ENCODE results near the gene RPS2.
"Not testable (repeated sequence)": the region's sequence is repeated elsewhere in the genome, so short reads cannot be mapped to it uniquely, and the experiment has no call there.

RPS2 gene

DNA sequence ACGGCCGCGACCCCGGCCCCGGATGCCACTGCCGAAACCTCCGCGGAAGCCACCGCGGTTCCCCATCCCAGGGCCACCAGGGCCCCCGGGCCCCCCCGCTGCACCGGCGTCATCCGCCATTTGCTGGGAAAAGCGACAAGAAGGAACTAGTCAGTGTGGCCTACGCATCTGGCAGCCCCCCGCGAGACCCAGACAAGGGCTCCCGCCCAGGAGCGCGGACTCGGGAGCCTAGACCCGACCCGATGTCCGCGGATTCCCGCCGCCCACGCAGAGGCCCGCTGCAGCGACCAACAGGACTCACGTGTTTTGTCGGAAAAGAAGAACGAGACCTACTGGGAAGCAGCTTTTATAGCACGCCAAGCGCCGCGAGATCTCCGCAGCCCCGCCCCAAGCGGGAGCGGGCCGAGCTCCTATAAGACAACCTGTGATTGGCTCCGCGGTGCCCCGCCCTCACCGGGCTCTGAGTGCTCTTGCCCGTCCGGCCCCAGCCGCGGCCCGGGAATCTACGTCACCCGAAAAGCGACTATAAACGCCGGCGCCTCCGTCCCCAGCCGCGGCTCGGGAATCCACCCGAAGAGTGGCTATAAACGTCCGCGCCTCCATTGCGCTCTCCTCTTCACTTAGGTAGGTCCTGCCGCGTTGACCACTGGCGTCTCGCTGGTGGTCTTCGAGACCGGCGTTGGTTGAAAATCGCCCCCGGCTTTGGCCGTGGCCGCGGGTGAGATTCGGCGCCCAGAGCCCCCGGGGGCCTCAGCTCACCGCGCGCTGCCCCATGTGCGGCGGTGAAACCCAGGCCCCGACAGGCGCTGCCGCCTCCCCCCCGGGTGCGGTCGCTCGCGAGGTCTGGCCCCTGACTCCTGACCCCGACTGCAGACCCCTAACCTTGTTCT lies at the start of gene RPS2:
RPS2 (minus strand) TSS at position 321 of the 890 bp plus-strand sequence; CDS start at position 120, 201 bp downstream.
- TF ChIP-seq POLR2A (IDR thresholded peaks at IDR 0.05; ENCODE audit: low read length) (peak; percentile 99), GATA1 (IDR thresholded peaks at IDR 0.05; ENCODE audit: low read depth, low read length) (no peak)
- DNase-seq = peak; percentile 99

DNA sequence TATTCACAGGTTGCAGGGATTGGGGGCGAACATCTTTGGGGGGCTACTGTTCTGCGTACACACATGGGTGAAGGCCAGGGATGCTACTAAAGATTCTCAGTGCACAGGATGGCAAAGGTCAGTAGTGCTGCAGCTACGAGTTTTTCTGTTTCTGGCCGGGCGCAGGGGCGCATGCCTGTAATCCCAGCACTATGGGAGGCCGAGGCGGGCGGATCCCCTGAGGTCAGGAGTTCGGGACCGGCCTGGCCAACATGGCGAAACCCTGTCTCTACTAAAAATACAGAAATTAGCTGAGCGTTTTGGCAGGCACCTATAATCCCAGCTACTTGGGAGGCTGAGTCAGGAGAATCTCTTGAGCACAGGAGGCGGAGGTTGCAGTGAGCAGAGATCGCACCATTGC lies 48.9 kb upstream of the RPS2 start:
- no peak for DNase-seq
- TF ChIP-seq GATA1 (IDR thresholded peaks at IDR 0.05; ENCODE audit: low read depth, low read length) (no peak), POLR2A (IDR thresholded peaks at IDR 0.05; ENCODE audit: low read length) (no peak)

DNA sequence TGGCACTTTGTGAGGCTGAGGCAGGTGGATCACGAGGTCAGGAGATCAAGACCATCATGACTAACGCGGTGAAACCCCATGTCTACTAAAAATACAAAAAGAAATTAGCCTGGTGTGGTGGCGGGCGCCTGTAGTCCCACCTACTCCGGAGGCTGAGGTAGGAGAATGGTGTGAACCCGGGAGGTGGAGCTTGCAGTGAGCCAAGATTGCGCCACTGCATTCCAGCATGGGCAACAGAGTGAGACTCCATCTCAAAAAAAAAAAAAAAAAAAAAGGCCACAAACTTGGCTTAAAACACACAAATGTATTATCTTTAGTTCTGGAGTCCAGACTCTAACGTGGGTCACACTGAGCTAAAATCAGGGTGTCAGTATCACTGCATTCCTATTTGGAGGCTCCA lies 47.1 kb upstream of the RPS2 start:
- DNase-seq = not testable (repeated sequence)

DNA sequence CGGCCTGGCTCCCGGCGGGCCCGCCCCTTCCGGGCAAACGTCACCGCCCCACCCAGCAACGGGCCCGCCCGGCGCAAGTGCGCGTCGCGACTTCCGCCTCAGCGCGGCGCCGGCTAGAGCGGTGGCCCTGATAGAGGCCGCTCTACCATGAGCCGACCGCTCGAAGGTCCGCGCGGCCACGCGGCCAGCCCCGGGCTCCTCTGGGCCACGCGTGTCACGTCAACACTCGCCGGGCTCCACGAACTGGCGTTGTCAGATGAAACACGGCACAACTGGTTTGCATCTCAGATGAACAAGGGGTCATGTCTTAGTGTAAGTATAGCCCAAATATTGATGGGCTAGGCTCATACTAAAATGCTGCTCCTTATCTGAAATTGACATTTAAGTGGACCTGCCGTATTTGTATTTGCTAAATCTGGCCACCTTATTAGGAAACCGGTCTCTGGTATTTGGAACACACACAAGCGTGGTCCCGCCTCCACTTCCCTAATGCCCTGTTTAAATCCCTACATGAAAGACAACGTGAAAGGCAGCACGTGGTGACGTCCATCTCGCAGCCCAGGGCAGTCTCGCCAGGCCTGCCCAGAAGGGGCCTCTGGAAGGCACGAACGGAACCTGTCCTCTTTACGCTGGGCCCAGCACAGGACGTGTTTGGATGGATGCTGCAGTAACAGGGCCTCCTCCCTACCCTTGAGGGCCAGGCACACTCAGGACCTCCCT lies 45.3 kb upstream of the RPS2 start, which contains the start of gene ZNF598:
ZNF598 (minus strand) TSS at position 31 of the 720 bp plus-strand sequence.
- peak; percentile 91 to 94 for DNase-seq
- no peak for TF ChIP-seq GATA1 (IDR thresholded peaks at IDR 0.05; ENCODE audit: low read depth, low read length)
- TF ChIP-seq POLR2A (IDR thresholded peaks at IDR 0.05; ENCODE audit: low read length) = peak; percentile 94

DNA sequence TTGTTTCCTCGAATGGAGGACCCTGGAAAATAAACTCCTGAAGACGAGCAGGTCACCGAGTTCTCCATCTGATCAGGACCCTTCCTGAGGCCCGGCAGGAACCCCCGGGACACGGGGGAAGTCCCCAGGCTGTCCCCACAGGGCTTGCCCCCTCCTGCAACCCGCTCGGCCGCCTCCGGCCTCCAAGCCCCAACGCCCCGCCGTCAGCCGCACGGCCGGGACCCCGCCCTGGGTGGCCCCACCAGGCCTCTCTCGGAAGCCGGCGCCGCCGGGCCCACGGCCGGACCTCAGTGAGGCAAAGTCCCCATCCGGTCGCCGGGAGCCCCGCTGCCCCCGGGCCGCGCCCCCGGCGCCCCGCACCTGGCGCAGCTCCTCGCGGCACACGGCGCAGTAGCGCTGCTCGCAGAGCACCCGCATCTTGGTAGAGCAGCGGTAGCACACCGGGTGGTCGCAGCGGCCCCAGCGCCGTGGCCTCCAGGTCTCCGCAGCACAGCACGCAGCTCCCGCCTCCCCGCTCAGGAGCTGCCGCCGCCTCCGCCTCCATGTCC lies 44.6 kb upstream of the RPS2 start:
- peak; percentile 67 to 69 for DNase-seq
- TF ChIP-seq POLR2A (IDR thresholded peaks at IDR 0.05; ENCODE audit: low read length) (peak; percentile 32), GATA1 (IDR thresholded peaks at IDR 0.05; ENCODE audit: low read depth, low read length) (no peak)

DNA sequence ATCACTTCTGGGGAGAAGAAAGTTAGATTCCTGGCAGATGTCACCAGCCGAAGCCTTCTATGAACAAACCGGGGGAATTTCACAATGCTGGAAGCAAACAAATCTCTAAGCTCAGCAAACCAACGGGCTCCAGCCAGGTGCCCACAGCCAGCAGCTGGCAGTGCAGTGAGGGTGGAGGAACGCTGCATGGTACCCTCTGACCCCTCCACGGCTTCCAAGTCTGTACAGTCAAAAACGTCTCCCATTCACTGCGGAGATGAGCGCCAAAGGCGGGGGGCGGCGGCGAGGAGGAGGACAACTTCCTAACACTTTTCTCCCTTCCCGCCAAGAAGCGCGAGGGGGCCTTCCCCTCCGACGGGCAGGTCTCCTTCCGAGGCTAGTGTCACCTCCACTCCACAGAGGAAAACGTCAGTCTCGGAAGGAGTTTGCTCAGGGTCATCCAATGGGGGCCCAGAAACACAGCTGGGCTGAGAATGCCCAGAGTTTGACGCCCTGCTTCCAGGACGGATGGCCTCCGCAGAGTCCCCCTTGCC lies 44.1 kb upstream of the RPS2 start:
- TF ChIP-seq GATA1 (IDR thresholded peaks at IDR 0.05; ENCODE audit: low read depth, low read length) (no peak), POLR2A (IDR thresholded peaks at IDR 0.05; ENCODE audit: low read length) (no peak)
- DNase-seq = peak; percentile 58 to 60

DNA sequence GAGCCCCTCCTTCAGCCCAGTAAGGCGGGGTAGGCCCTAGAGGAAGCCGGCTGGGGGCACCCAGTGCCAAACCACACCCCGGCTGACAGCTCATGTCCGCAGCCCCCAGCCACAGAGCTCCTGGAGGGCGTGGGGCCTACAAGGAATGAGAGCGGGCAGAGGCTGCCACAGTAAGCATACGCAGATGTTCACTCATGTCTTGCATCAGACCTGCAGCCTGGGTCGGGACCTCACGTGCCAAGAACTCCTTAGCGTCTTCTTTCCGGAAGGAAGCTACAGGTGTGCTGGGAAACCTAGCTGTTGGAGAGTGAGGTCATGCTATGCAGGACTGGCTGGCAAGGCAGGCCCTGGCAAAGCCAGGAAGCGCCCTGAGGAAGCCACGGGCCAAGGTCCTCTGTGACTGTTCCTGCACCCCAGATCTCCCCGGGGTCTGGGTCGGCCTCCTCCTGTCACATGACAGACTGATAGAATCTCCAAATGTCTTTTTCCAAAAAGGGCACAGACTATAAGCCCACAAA lies 43.4 kb upstream of the RPS2 start:
- TF ChIP-seq POLR2A (IDR thresholded peaks at IDR 0.05; ENCODE audit: low read length) = peak; percentile 36
- no peak for TF ChIP-seq GATA1 (IDR thresholded peaks at IDR 0.05; ENCODE audit: low read depth, low read length)
- DNase-seq = peak; percentile 36 to 49

DNA sequence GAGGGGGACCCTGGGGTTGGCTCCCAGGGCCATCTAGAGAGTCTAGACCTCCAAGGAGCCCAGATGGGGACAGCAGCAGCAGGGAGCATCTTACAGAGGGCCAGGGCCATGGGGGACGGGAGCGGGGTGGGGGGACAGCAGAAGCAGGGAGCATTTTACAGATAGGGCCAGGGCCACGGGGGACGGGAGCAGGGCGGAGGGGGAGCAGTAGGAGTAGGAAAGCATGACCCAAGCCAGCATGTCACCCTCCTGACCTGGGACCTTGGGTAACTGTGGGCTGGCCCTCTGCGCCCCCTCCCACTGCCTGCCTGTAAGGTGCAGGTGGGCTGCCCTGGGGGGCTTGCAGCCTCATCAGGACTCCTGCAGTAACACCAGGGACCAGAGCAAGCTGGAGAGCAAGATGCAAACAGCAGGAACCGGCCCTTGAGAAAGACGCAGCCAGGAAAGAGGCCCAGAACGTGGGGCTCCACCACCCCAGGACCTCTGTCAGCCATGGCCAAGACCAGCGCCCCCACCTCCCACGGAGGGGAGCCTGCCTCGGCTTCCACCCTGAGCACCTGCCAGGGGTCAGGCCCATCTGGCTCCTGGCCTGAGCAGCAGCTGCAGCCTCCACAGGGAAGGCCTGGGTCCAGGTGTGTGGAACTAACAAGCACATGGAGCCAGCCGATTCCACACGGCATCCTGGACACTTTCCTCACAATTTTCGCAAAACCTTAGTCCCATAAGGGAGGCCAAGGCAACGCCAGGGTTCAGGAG lies 42.6 kb upstream of the RPS2 start:
- no peak for TF ChIP-seq GATA1 (IDR thresholded peaks at IDR 0.05; ENCODE audit: low read depth, low read length)
- TF ChIP-seq POLR2A (IDR thresholded peaks at IDR 0.05; ENCODE audit: low read length) = no peak
- DNase-seq = no peak

DNA sequence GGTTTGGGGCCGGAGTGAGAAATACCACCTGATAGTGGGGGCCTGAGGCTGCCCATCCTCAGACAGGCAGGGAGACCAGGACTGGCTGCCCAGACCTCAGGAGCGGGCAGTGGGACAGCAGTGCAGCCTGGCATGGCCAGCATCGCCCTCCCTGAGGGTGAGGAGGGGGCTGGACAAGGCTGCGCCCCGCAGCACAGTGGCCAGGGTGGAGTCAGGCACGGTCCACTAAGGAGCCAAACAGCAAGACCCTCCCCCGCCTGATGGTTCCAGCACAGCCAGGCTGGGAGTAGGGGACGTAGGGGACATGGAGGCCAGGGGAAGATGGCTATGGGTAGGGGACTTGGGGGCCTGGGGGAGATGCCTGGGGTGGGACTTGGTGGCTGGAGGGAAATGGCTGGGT lies 41.7 kb upstream of the RPS2 start:
- no peak for DNase-seq
- TF ChIP-seq POLR2A (IDR thresholded peaks at IDR 0.05; ENCODE audit: low read length) (no peak), GATA1 (IDR thresholded peaks at IDR 0.05; ENCODE audit: low read depth, low read length) (no peak)

DNA sequence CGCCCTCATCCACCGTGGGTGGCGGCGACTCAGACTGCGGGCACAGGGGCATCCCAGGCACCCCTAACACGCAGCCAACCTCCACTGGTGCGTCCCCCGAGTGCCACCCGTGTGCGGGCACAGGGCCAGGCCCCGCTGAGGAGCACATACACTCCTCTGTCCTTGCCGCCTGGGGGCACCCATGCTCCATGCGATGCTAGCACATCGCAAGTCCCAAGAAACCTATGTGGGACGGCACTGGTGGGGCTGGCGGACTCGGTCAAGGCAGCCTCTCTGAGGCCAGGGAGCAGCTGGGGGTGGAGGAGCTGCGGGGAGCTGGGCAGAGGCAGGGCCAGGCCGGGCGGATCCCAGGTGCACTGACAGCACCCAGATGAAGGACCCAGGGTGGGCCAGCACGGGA lies 41.0 kb upstream of the RPS2 start:
- TF ChIP-seq POLR2A (IDR thresholded peaks at IDR 0.05; ENCODE audit: low read length) = no peak
- no peak for DNase-seq

DNA sequence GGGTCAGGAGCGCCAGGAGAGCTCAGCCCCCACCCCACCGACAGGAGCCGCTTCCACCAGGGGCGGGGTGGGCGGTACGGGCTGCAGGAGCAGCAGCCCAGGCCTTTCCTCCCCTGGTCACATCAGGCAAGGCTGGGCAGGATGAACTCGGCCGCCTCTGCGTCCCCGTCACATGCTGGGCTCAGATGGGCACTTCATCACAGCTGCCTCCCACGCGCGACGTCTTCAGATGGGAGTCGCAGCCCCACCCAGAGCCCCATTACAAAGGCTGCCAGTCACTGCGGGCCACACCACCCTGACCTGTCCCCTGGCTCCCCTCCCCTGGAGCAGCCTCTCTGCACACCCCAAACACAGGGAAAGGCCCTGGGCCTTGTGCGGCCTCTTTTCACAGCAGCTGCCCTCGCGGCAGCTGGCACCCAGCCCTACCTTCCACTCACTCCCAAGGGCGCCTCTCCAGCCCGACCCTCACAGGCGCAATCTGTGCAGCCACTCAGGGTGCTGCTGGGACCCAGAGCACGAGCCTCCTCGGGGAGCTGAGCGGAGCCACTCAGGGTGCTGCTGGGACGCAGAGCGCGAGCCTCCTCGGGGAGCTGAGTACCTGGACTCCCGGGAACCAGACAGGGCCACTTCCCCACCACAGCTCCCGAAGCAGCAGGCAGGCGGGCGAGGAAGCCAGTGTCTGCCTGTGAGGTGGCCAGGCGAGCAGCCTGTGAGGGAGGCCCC lies 40.3 kb upstream of the RPS2 start:
- no peak for TF ChIP-seq POLR2A (IDR thresholded peaks at IDR 0.05; ENCODE audit: low read length)
- TF ChIP-seq GATA1 (IDR thresholded peaks at IDR 0.05; ENCODE audit: low read depth, low read length) = no peak
- DNase-seq = no peak

DNA sequence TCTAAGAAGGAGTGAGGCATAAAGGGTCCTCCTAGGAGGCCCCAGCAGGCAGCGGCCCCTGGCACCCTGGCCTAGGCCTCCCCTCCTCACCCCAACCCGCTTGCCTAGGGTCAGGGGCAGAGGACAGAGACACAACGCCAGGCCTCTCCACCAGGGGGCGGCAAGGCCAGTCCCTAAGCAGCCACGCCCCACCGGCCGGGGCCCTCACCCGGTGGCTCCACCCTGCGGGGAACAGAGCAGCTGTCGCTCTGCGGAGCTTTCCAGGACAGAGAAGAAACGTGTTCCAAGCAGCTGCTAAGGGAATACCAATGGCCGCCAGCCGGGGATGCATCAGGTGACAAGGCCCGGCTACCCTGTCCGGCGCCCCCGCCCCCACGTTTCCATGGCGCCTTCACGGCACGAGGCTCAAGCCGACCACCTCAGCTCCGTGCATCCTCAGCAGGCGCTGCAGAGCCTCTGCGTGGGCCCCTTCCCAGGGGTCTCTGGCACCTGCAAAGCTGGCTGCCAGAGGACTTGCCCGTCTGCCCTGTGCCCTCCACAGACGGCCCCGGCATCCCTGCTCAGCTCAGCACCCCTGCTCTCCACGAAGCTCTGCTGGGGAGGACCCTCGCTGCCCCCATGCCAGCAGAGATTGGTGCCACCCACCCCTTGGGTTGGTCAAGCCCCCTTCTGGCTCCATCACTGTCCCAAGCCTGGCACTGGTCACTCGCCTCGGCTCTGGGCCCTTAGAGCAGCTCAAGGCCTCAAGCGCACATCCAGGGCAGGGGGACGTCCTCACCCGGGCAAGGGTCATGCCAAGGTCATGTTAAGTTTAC lies 39.4 kb upstream of the RPS2 start:
- no peak for TF ChIP-seq GATA1 (IDR thresholded peaks at IDR 0.05; ENCODE audit: low read depth, low read length)
- no peak for TF ChIP-seq POLR2A (IDR thresholded peaks at IDR 0.05; ENCODE audit: low read length)
- peak; percentile 90 to 94 for DNase-seq

Measured in erythroblast (primary cell).